GM21390 (cell line): ENCODE measurements around the gene NPAS2.

Experiments
- ATAC-seq: cut with Tn5 transposase; IDR thresholded peaks from one replicate; pipeline ENCODE4 v1.9.1; 2021; ENCODE audit not compliant: unreplicated experiment

Gene NPAS2

GRCh38 chr2:101040072-101040471, 220.1 kb downstream of the NPAS2 start:
- ATAC-seq: no peak

- no peak for ATAC-seq
Observed at GRCh38 chr2:101040761-101041160, 220.8 kb downstream of the NPAS2 start.

GRCh38 chr2:101041413-101041812, 221.5 kb downstream of the NPAS2 start:
- ATAC-seq: no peak

GRCh38 chr2:101045330-101045729, 225.4 kb downstream of the NPAS2 start:
- no peak for ATAC-seq
